Ascending aorta (tissue), 2 donors: ENCODE measurements around the gene FNBP1L. TPM values are rescaled to one million over a fixed set of nuclear protein-coding genes. Genes with fewer than 3 reads are reported as not detected.
A peak's percentile ranks its signal among the peaks of the same experiment; 100 is the strongest.

Source experiments
- DNase-seq, 2 donors: peaks; one replicate each; pipeline ENCODE4 v3.0.0-alpha.2; 2019; ENCODE audit warnings: low spot score in 2 of 2
- H3K27ac ChIP-seq, 2 donors: fragments of 200-600 bp; sonication (generic); one replicate each; pipeline ENCODE4 v1.5.1; 2016 to 2017; ENCODE audit warnings: mild to moderate bottlenecking in 1 of 2
- H3K27me3 ChIP-seq: fragments of 200-600 bp; sonication (generic); one replicate; pipeline ENCODE4 v1.5.1; 2017
- H3K36me3 ChIP-seq, 2 donors: fragments of 200-600 bp; sonication (generic); one replicate each; pipeline ENCODE4 v1.5.1; 2016
- H3K4me1 ChIP-seq, 2 donors: fragments of 200-600 bp; sonication (generic); one replicate each; pipeline ENCODE4 v1.5.1; 2016 to 2017; ENCODE audit warnings: mild to moderate bottlenecking in 1 of 2
- H3K4me3 ChIP-seq, 2 donors: fragments of 200-600 bp; sonication (generic); one replicate each; pipeline ENCODE4 v1.5.1; 2016 to 2017; ENCODE audit warnings: mild to moderate bottlenecking in 1 of 2
- H3K9me3 ChIP-seq, 2 donors: fragments of 200-600 bp; sonication (generic); one replicate each; pipeline ENCODE4 v1.5.1; 2016
- intact Hi-C: fragments of 100-400 bp; cut with DNase I; formaldehyde crosslinking; loops from one replicate; pipeline ENCODE4 v1.15.1; 2023
- total RNA-seq: library from RNA; depleted of rRNA; stranded (reverse); fragments of >200 nt; gene quantifications from one replicate; pipeline ENCODE4 v1.1.0, GENCODE V29; 2016
- TF ChIP-seq, protein P1 (sequence below), 3 experiments: fragments of 200-600 bp in 2 of 3; fragments of 450-650 bp in 1 of 3; sonication (generic) in 2 of 3; IDR thresholded peaks; one replicate each; pipeline ENCODE4 v1.5.1; 2016 to 2019; ENCODE audit warnings: antibody characterized with exemption in 3 of 3, mild to moderate bottlenecking in 1 of 3, moderate library complexity in 1 of 3

FNBP1L gene
- total RNA-seq, 1 donor from 2014 or later: 12.6 TPM

DNA sequence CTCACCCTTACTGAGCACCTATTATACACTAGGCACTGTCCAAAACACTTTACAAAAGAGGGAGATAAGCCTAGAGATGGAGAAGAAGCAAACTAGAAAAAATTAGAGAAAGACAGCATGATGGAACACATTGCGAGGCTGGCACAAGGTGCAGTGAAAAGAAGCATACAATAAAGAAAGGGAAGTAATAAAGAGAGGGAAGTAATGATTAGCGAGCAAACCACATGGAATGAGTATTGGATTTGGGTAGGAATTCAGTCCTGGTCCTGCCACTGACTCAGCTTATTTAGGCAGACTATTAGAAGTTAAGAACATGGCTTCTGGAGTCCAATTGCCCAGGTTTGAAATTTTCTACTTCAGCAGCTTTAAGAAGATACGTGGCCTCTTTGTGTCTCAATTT, 32.6 kb upstream of the FNBP1L start:
- TF ChIP-seq, protein P1, sequence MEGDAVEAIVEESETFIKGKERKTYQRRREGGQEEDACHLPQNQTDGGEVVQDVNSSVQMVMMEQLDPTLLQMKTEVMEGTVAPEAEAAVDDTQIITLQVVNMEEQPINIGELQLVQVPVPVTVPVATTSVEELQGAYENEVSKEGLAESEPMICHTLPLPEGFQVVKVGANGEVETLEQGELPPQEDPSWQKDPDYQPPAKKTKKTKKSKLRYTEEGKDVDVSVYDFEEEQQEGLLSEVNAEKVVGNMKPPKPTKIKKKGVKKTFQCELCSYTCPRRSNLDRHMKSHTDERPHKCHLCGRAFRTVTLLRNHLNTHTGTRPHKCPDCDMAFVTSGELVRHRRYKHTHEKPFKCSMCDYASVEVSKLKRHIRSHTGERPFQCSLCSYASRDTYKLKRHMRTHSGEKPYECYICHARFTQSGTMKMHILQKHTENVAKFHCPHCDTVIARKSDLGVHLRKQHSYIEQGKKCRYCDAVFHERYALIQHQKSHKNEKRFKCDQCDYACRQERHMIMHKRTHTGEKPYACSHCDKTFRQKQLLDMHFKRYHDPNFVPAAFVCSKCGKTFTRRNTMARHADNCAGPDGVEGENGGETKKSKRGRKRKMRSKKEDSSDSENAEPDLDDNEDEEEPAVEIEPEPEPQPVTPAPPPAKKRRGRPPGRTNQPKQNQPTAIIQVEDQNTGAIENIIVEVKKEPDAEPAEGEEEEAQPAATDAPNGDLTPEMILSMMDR (IDR thresholded peaks at IDR 0.05): no peak
- Histone ChIP-seq H3K27me3 (no peaks in the 10 kb centered on the region), H3K4me3 (peak overlapping the region in 1 of 2 donors; percentile 32), H3K36me3 (no peaks in the 10 kb centered on the region), H3K4me1 (peaks cover 0 to 6% of the 10 kb centered on the region in 2 donors), H3K9me3 (no peaks in the 10 kb centered on the region), H3K27ac (peak overlapping the region; percentile 6 to 67)
- intact Hi-C loops: no loop called here
- DNase-seq: no peak

DNA sequence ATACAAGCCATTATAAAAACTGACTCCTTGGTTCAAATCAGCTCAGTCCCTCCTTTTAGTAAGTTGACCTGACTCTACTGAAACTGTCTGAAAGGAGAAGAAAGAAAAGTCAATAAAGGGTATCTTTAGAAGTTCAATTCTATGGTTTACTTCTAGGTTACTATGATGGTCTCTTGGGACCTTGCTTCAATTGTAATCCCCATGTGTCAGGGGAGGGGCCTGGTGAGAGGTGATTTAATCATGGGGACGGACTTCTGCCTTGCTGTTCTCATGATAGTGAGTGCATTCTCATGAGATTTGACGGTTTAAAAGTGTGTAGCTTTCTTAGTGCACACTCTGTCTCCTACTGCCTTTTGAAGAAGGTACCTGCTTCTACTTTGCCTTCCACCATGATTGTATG, 31.7 kb upstream of the FNBP1L start:
- TF ChIP-seq, protein P1 (IDR thresholded peaks at IDR 0.05): no peak
- H3K36me3 ChIP-seq: no peaks in the 10 kb centered on the region
- no peak overlapping the region for H3K27ac ChIP-seq
- no peaks in the 10 kb centered on the region for H3K9me3 ChIP-seq
- no peak overlapping the region for H3K4me3 ChIP-seq
- DNase-seq: no peak
- H3K27me3 ChIP-seq: no peaks in the 10 kb centered on the region
- peaks cover 0 to 6% of the 10 kb centered on the region in 2 donors for H3K4me1 ChIP-seq
- intact Hi-C loops: no loop called here

DNA sequence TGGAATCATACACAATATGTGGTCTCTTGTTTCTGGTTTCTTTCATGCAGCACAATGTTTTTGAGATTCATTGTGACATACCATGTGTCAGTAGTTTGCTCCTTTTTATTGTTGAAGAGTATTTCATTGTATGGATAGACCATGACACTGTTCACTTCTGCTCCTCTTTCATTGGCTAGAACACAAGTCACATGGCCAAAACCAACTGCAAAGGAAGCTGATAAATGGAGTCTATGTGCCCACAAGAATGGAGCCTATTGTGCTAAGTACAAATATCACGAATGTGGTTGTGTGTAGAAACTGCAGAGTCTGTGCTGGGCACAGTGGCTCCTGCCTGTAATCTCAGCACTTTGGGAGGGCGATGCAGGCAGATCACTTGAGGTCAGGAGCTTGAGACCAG, 28.6 kb upstream of the FNBP1L start:
- H3K4me3 ChIP-seq: no peak overlapping the region
- no peaks in the 10 kb centered on the region for H3K27me3 ChIP-seq
- H3K27ac ChIP-seq: no peak overlapping the region
- H3K36me3 ChIP-seq: no peaks in the 10 kb centered on the region
- no peak for DNase-seq
- TF ChIP-seq, protein P1 (IDR thresholded peaks at IDR 0.05): no peak
- H3K4me1 ChIP-seq: peaks cover 0 to 4% of the 10 kb centered on the region in 2 donors
- H3K9me3 ChIP-seq: no peaks in the 10 kb centered on the region
- intact Hi-C loops: no loop called here

DNA sequence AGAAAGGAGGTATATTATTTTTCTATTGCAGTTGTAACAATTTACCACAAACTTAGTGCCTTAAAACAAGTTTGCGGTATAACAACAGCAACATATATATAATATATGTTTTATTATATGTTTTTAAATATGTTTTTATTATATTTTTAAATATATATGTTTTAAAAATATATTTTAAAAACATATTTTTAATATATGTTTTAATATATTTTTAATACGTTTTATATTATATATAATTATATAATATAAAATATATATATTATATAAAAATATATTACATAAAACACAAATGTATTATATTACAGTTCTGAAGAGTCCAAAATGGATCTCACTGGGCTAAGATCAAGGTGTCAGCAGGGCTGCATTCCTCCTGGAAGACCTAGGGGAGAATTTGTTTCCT, 27.5 kb upstream of the FNBP1L start:
- TF ChIP-seq, protein P1 (IDR thresholded peaks at IDR 0.05): no peak
- Histone ChIP-seq H3K4me3 (no peak overlapping the region), H3K4me1 (no peaks in the 10 kb centered on the region), H3K27ac (no peak overlapping the region), H3K9me3 (no peaks in the 10 kb centered on the region), H3K36me3 (no peaks in the 10 kb centered on the region), H3K27me3 (no peaks in the 10 kb centered on the region)
- no peak for DNase-seq
- intact Hi-C loops: no loop called here

DNA sequence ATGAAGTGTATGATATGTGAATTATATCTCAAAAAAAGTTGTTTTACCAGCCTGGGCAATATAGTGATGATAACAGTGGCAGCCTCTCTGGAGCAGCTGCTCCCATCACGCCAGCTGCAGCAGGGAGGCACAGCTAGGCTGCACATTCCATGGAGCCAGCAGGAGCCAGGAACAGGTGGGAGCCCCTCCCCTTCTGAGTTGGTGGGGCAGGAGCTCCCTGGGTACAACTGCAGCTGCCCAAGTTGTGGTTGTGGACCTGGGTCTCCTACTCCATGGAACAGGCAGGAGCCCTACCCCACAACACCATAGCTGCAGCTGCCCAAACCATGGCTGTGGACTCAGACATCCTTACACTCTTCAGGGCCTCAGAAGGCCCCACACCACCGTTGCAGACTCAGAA, 21.7 kb upstream of the FNBP1L start:
- no peaks in the 10 kb centered on the region for H3K27me3 ChIP-seq
- no peaks in the 10 kb centered on the region for H3K9me3 ChIP-seq
- H3K36me3 ChIP-seq: no peaks in the 10 kb centered on the region
- no peak for DNase-seq
- no peak overlapping the region for H3K27ac ChIP-seq
- no peak overlapping the region for H3K4me3 ChIP-seq
- intact Hi-C loops: no loop called here
- TF ChIP-seq, protein P1 (IDR thresholded peaks at IDR 0.05): no peak
- no peaks in the 10 kb centered on the region for H3K4me1 ChIP-seq

DNA sequence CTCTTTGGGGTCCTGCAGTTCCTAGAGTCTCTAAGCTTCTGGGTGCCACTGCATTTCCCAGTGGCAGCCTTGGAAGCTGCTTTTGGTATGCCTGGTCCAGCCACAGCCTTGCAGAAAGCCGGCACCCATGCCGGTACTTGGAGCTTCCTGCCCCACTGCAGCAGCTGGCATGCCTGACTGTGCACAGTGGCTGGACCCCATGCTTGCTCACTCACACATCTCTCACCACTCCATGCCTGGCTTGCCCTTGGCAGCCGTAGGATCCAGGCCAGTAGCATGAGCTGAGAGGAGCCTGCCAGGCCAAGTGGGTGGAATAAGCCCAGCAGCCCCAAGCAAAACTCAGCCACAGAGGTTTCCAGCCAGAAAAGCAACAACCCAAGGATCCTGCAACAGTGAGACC, 20.3 kb upstream of the FNBP1L start:
- Histone ChIP-seq H3K27me3 (no peaks in the 10 kb centered on the region), H3K4me3 (no peak overlapping the region), H3K4me1 (no peaks in the 10 kb centered on the region), H3K9me3 (no peaks in the 10 kb centered on the region), H3K27ac (no peak overlapping the region), H3K36me3 (no peaks in the 10 kb centered on the region)
- DNase-seq: no peak
- intact Hi-C loops: no loop called here
- TF ChIP-seq, protein P1 (IDR thresholded peaks at IDR 0.05): no peak
